ENCODE data around the gene MICAL3.

The MICAL3 gene

GRCh38 chr22:17870407-17870806 is 154.0 kb downstream of the MICAL3 start:
- DNase-seq (ENCODE audit: low read depth, low spot score), result no peak

GRCh38 chr22:17869285-17870096 is 154.9 kb downstream of the MICAL3 start:
- no peak for DNase-seq (ENCODE audit: low read depth, low spot score)

GRCh38 chr22:17868771-17869170 is 155.6 kb downstream of the MICAL3 start:
- no peak for DNase-seq (ENCODE audit: low read depth, low spot score)

- no peak for DNase-seq (ENCODE audit: low read depth, low spot score)
Measured at GRCh38 chr22:17867160-17867785, 157.1 kb downstream of the MICAL3 start.

- DNase-seq (ENCODE audit: low read depth, low spot score), result no peak
Measured at GRCh38 chr22:17866621-17867020, 157.7 kb downstream of the MICAL3 start.

GRCh38 chr22:17866127-17866526 is 158.2 kb downstream of the MICAL3 start:
- DNase-seq (ENCODE audit: low read depth, low spot score), result no peak

- no peak for DNase-seq (ENCODE audit: low read depth, low spot score)
Measured at GRCh38 chr22:17865183-17866055, 158.9 kb downstream of the MICAL3 start.

GRCh38 chr22:17864398-17865182 is 159.8 kb downstream of the MICAL3 start:
- no peak for DNase-seq (ENCODE audit: low read depth, low spot score)

GRCh38 chr22:17862646-17863181 is 161.6 kb downstream of the MICAL3 start:
- no peak for DNase-seq (ENCODE audit: low read depth, low spot score)

- no peak for DNase-seq (ENCODE audit: low read depth, low spot score)
Measured at GRCh38 chr22:17861909-17862308, 162.5 kb downstream of the MICAL3 start.

GRCh38 chr22:17860220-17860965 is 164.0 kb downstream of the MICAL3 start:
- DNase-seq (ENCODE audit: low read depth, low spot score), result no peak

- DNase-seq (ENCODE audit: low read depth, low spot score), result no peak
Measured at GRCh38 chr22:17858033-17858432, 166.3 kb downstream of the MICAL3 start.

GRCh38 chr22:17855572-17856290 is 168.6 kb downstream of the MICAL3 start:
- no peak for DNase-seq (ENCODE audit: low read depth, low spot score)

- DNase-seq (ENCODE audit: low read depth, low spot score), result no peak
Measured at GRCh38 chr22:17853073-17853472, 171.3 kb downstream of the MICAL3 start.

GRCh38 chr22:17851759-17852158 is 172.6 kb downstream of the MICAL3 start:
- no peak for DNase-seq (ENCODE audit: low read depth, low spot score)

- no peak for DNase-seq (ENCODE audit: low read depth, low spot score)
Measured at GRCh38 chr22:17847360-17848078, 176.8 kb downstream of the MICAL3 start.

GRCh38 chr22:17846326-17846992 is 177.9 kb downstream of the MICAL3 start:
- no peak for DNase-seq (ENCODE audit: low read depth, low spot score)

GRCh38 chr22:17845790-17846189 is 178.6 kb downstream of the MICAL3 start:
- DNase-seq (ENCODE audit: low read depth, low spot score), result no peak

GRCh38 chr22:17845327-17845726 is 179.0 kb downstream of the MICAL3 start:
- no peak for DNase-seq (ENCODE audit: low read depth, low spot score)
